GM23338 (cell line): ENCODE data around the gene KPNA6. TPM values are rescaled to one million over a fixed set of nuclear protein-coding genes. Genes with fewer than 3 reads are reported as not detected.

Source experiments
- ATAC-seq: fragments of 200-7000 bp; cut with Tn5 transposase; 3 replicates; pipeline ENCODE4 v1.9.1; 2020
- DNase-seq: peaks from one replicate; pipeline ENCODE4 v3.0.0-alpha.2; 2015; ENCODE audit warnings: low spot score
- H2AFZ ChIP-seq: fragments of 200-600 bp; sonication (generic); 2 replicates; pipeline ENCODE4 v1.8.0; 2016; ENCODE audit warnings: antibody characterized with exemption, mild to moderate bottlenecking, moderate library complexity
- H3F3A ChIP-seq: fragments of 200-600 bp; sonication (generic); replicated peaks from 2 replicates; pipeline ENCODE4 v1.8.0; 2017; ENCODE audit warnings: antibody characterized with exemption, mixed run types, low read depth
- H3K27ac ChIP-seq: fragments of 200-600 bp; sonication (generic); 2 replicates; pipeline ENCODE4 v1.6.1; 2016; ENCODE audit warnings: low read depth
- H3K27me3 ChIP-seq: fragments of 200-600 bp; sonication (generic); 2 replicates; pipeline ENCODE4 v1.8.0; 2016; ENCODE audit warnings: mild to moderate bottlenecking, mixed run types, moderate library complexity; ENCODE audit not compliant: insufficient read depth
- H3K36me3 ChIP-seq: fragments of 200-600 bp; sonication (generic); 2 replicates; pipeline ENCODE4 v1.8.0; 2016; ENCODE audit warnings: mild to moderate bottlenecking; ENCODE audit not compliant: insufficient read depth
- H3K4me1 ChIP-seq: fragments of 200-600 bp; sonication (generic); 2 replicates; pipeline ENCODE4 v1.8.0; 2016; ENCODE audit warnings: mild to moderate bottlenecking, moderate library complexity; ENCODE audit not compliant: insufficient read depth
- H3K4me2 ChIP-seq: fragments of 200-600 bp; sonication (generic); 2 replicates; pipeline ENCODE4 v1.7.1; 2017; ENCODE audit warnings: mixed run types
- H3K4me3 ChIP-seq: fragments of 200-600 bp; sonication (generic); 2 replicates; pipeline ENCODE4 v1.6.1; 2016; ENCODE audit warnings: mixed run types
- H3K79me2 ChIP-seq: fragments of 200-600 bp; sonication (generic); replicated peaks from 2 replicates; pipeline ENCODE4 v1.8.0; 2017; ENCODE audit warnings: mild to moderate bottlenecking; ENCODE audit not compliant: insufficient read depth
- H3K9me2 ChIP-seq: fragments of 200-600 bp; sonication (generic); 2 replicates; pipeline ENCODE4 v1.8.0; 2017; ENCODE audit not compliant: insufficient read depth
- H4K20me1 ChIP-seq: fragments of 200-600 bp; sonication (generic); replicated peaks from 2 replicates; pipeline ENCODE4 v1.8.0; 2017; ENCODE audit warnings: mild to moderate bottlenecking; ENCODE audit not compliant: insufficient read depth
- H3K27ac Mint-ChIP-seq: 2 replicates; pipeline ENCODE4 v1.8.0; 2020; ENCODE audit warnings: inconsistent platforms, mild to moderate bottlenecking, moderate library complexity, mixed read lengths
- H3K27me3 Mint-ChIP-seq: 3 replicates; pipeline ENCODE4 v1.8.0; 2022; ENCODE audit warnings: low read depth, mild to moderate bottlenecking, moderate library complexity, mixed read lengths, inconsistent platforms; ENCODE audit not compliant: insufficient read depth, poor library complexity
- H3K36me3 Mint-ChIP-seq: 3 replicates; pipeline ENCODE4 v1.8.0; 2021; ENCODE audit warnings: low read depth, mild to moderate bottlenecking, inconsistent platforms, moderate library complexity, mixed read lengths
- H3K4me1 Mint-ChIP-seq: 3 replicates; pipeline ENCODE4 v1.8.0; 2020; ENCODE audit warnings: mild to moderate bottlenecking, inconsistent platforms, mixed read lengths
- H3K4me3 Mint-ChIP-seq: 3 replicates; pipeline ENCODE4 v1.8.0; 2021; ENCODE audit warnings: moderate library complexity, mild to moderate bottlenecking, inconsistent platforms, mixed read lengths
- H3K9me3 Mint-ChIP-seq: 3 replicates; pipeline ENCODE4 v1.8.0; 2020; ENCODE audit warnings: moderate library complexity, mild to moderate bottlenecking, inconsistent platforms, mixed read lengths
- CREB1 ChIP-seq: fragments of 250-450 bp; sonication (Bioruptor Pico); IDR thresholded peaks from 2 replicates; pipeline ENCODE4 v1.5.0; 2020; ENCODE audit warnings: low read depth, mild to moderate bottlenecking, moderate library complexity
- ETS1 ChIP-seq: IDR thresholded peaks from 2 replicates; pipeline ENCODE4 v1.6.1; 2016; ENCODE audit warnings: antibody characterized with exemption
- EZH2phosphoT487 ChIP-seq: fragments of 200-600 bp; sonication (generic); IDR thresholded peaks from one replicate; pipeline ENCODE4 v1.8.1; 2018; ENCODE audit warnings: antibody characterized with exemption; ENCODE audit not compliant: unreplicated experiment
- JUNB ChIP-seq: IDR thresholded peaks from one replicate; pipeline ENCODE4 v1.6.1; 2016; ENCODE audit warnings: antibody characterized with exemption; ENCODE audit not compliant: unreplicated experiment
- POLR2AphosphoS5 ChIP-seq: IDR thresholded peaks from 2 replicates; pipeline ENCODE4 v1.6.1; 2016; ENCODE audit warnings: antibody characterized with exemption, low read depth
- STAT1 ChIP-seq: IDR thresholded peaks from one replicate; pipeline ENCODE4 v1.6.1; 2016; ENCODE audit warnings: antibody characterized with exemption; ENCODE audit not compliant: unreplicated experiment
- ZNF114 ChIP-seq: fragments of 250-450 bp; sonication (Bioruptor Pico); IDR thresholded peaks from 2 replicates; pipeline ENCODE4 v1.5.0; 2020; ENCODE audit warnings: mild to moderate bottlenecking, moderate library complexity
- ZNF331 ChIP-seq: fragments of 250-450 bp; sonication (Bioruptor Pico); IDR thresholded peaks from 2 replicates; pipeline ENCODE4 v1.5.0; 2020; ENCODE audit warnings: low read depth, mild to moderate bottlenecking, moderate library complexity
- ZNF462 ChIP-seq: fragments of 250-450 bp; sonication (Bioruptor Pico); IDR thresholded peaks from 2 replicates; pipeline ENCODE4 v1.5.0; 2020; ENCODE audit warnings: mild to moderate bottlenecking, moderate library complexity
- polyA plus RNA-seq: library from polyadenylated mRNA; unstranded; fragments of >200 nt; fragmentation: Nextera tagmentation; extraction: Ambion mirVana; gene quantifications from 2 replicates; pipeline ENCODE4 v1.2.1, GENCODE V29; 2016
- total RNA-seq: library from RNA; depleted of rRNA; stranded (reverse); fragments of >200 nt; shearing (Covaris generic); gene quantifications from 2 replicates; pipeline ENCODE4 v1.2.3, GENCODE V29; 2014

KPNA6 gene
- total and polyA plus RNA-seq, 2 experiments from 2014 or later, result 28.6 to 72.2 TPM

GRCh38 chr1:32194984-32195383, 87.1 kb downstream of the KPNA6 start (continued):
- no peak for TF ChIP-seq ETS1
- no peak for TF ChIP-seq CREB1 (CRISPR knock-in tag)
- no peak for TF ChIP-seq STAT1
- no peak for TF ChIP-seq ZNF114 (CRISPR knock-in tag)
- no peak for TF ChIP-seq ZNF462 (CRISPR knock-in tag)
- no peak for TF ChIP-seq EZH2phosphoT487

- H3K9me3 Mint-ChIP-seq, result no peaks in the 10 kb centered on the region; the same call in 2 of the 3 replicates
- H3K4me2 ChIP-seq, result no peak overlapping the region
- DNase-seq (no peak), ATAC-seq (no peak)
- no peak overlapping the region for H3K4me3 Mint-ChIP-seq
- no peak overlapping the region for H3K27ac Mint-ChIP-seq
- H3K27ac ChIP-seq, result no peak overlapping the region
- H2AFZ ChIP-seq, result no peak overlapping the region
- H3K36me3 Mint-ChIP-seq, result peaks cover 79% of the 10 kb centered on the region
- H3K4me1 ChIP-seq, result peaks cover 17% of the 10 kb centered on the region
- peaks cover 30% of the 10 kb centered on the region for H3K4me1 Mint-ChIP-seq
- H3K27me3 ChIP-seq, result no peaks in the 10 kb centered on the region
- H3K27me3 Mint-ChIP-seq, result peaks cover 22% of the 10 kb centered on the region
- peaks cover 4% of the 10 kb centered on the region for H4K20me1 ChIP-seq
- H3K79me2 ChIP-seq, result no peaks in the 10 kb centered on the region
- no peak overlapping the region for H3K4me3 ChIP-seq
- peaks cover 25% of the 10 kb centered on the region; the same call in 1 of the 2 replicates for H3F3A ChIP-seq
- H3K36me3 ChIP-seq, result peaks cover 45% of the 10 kb centered on the region
- no peaks in the 10 kb centered on the region for H3K9me2 ChIP-seq
- no peak for TF ChIP-seq ETS1
- no peak for TF ChIP-seq EZH2phosphoT487
- no peak for TF ChIP-seq ZNF114 (CRISPR knock-in tag)
- no peak for TF ChIP-seq CREB1 (CRISPR knock-in tag)
- TF ChIP-seq POLR2AphosphoS5, result no peak
- no peak for TF ChIP-seq ZNF331 (CRISPR knock-in tag)
- no peak for TF ChIP-seq JUNB
These were observed 87.7 kb downstream of the KPNA6 start for GRCh38 chr1:32195531-32195930.
